HFF-Myc (cell line): Measurements from ENCODE around the gene JARID2.

Experiments used
- DNase-seq: peaks from one replicate; pipeline ENCODE4 v3.0.0-alpha.2; 2011; ENCODE audit warnings: low read depth; ENCODE audit errors: extremely low read depth
- H3K4me3 ChIP-seq: replicated peaks from 2 replicates; pipeline ENCODE4 v1.5.1; 2011; ENCODE audit warnings: low read depth, mild to moderate bottlenecking, control low read depth, low read length
- TF ChIP-seq, protein P1 (sequence below): IDR thresholded peaks from 2 replicates; pipeline ENCODE4 v1.5.1; 2012; ENCODE audit warnings: mild to moderate bottlenecking, low read depth, low read length, control low read depth; ENCODE audit errors: missing control alignments

The JARID2 gene

GRCh38 chr6:15531973-15532372 is 286.1 kb downstream of the JARID2 start:
- no peak for DNase-seq
- TF ChIP-seq, protein P1, sequence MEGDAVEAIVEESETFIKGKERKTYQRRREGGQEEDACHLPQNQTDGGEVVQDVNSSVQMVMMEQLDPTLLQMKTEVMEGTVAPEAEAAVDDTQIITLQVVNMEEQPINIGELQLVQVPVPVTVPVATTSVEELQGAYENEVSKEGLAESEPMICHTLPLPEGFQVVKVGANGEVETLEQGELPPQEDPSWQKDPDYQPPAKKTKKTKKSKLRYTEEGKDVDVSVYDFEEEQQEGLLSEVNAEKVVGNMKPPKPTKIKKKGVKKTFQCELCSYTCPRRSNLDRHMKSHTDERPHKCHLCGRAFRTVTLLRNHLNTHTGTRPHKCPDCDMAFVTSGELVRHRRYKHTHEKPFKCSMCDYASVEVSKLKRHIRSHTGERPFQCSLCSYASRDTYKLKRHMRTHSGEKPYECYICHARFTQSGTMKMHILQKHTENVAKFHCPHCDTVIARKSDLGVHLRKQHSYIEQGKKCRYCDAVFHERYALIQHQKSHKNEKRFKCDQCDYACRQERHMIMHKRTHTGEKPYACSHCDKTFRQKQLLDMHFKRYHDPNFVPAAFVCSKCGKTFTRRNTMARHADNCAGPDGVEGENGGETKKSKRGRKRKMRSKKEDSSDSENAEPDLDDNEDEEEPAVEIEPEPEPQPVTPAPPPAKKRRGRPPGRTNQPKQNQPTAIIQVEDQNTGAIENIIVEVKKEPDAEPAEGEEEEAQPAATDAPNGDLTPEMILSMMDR = no peak
- H3K4me3 ChIP-seq = no peak overlapping the region

- TF ChIP-seq, protein P1 = no peak
- DNase-seq = no peak
- no peak overlapping the region for H3K4me3 ChIP-seq
These were observed 287.6 kb downstream of the JARID2 start for GRCh38 chr6:15533379-15534026.

DNA sequence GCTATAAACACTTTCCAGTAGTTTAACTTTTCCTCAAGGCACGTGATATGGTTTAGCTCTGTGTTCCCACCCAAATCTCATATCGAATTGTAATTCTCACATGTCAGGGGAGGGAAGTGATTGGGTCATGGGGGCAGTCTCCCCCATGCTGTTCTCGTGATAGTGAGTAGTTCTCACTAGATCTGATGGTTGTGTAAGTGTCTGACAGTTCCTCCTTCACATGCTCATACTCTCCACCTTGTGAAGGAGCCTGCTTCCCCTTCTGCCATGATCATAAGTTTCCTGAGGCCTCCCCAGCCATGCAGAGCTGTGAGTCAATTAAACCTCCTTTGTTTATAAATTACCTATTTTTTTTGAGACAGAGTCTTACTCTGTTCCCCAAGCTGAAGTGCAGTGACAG is 289.1 kb downstream of the JARID2 start:
- TF ChIP-seq, protein P1 = no peak
- DNase-seq = no peak
- no peak overlapping the region for H3K4me3 ChIP-seq

DNA sequence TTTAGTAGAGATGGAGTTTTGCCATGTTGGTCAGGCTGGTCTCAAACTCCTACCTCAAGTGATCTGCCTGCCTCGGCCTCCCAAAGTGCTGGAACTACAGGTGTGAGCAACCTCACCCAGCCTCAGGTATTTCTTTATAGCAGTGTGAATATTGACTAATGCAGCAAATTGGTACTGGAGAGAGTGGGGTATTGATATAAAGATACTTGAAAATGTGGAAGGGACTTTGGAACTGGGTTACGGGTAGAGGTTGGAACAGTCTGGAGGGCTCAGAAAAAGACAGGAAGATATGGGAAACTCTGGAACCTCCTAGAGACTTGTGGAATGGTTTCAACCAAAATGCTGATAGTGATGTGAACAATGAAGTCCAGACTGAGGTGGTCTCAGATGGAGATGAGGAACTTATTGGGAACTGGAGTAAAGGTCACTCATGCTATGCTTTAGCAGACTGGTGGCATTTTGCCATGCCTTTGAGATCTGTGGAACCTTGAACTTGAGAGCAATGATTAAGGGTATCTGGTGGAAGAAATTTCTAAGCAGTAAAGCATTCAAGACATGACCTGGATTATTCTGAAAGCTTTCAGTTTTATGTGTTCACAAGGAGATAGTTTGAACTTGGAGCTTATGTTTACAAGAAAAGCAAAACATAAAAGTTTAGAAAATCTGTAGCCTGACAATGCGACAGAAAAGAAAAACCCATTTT is 289.8 kb downstream of the JARID2 start:
- no peak overlapping the region for H3K4me3 ChIP-seq
- TF ChIP-seq, protein P1 = no peak
- no peak for DNase-seq

GRCh38 chr6:15536198-15536955 is 290.5 kb downstream of the JARID2 start:
- TF ChIP-seq, protein P1 = no peak
- DNase-seq = no peak
- H3K4me3 ChIP-seq = no peak overlapping the region

DNA sequence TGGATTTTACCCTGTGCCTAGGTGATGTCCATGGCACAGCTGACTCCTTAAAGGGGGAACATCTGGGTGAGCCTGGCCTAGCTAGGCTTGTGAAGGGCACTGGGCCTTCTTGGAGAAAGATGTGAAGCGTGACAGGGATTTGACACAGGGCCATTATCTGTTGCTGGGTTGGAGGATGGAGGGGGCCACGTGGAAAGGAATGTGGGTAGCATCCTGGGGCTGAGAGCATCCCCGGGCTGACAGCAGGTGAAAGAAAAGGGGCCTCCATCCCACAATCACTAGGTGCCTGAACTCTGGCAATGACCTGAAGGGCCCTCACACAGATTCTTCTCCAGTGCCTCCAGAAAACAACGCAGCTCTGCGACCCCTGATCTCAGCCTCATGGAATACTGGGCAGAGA is 292.2 kb downstream of the JARID2 start:
- TF ChIP-seq, protein P1 = no peak
- no peak overlapping the region for H3K4me3 ChIP-seq
- DNase-seq = no peak
